HG02623 (cell line): ENCODE results near the gene PRSS21.

Experiments
- ATAC-seq: cut with Tn5 transposase; IDR thresholded peaks from one replicate; pipeline ENCODE4 v1.9.1; 2021; ENCODE audit warnings: moderate library complexity; ENCODE audit not compliant: unreplicated experiment

The PRSS21 gene

GRCh38 chr16:2804728-2805127 is 12.3 kb upstream of the PRSS21 start:
- no peak for ATAC-seq

DNA sequence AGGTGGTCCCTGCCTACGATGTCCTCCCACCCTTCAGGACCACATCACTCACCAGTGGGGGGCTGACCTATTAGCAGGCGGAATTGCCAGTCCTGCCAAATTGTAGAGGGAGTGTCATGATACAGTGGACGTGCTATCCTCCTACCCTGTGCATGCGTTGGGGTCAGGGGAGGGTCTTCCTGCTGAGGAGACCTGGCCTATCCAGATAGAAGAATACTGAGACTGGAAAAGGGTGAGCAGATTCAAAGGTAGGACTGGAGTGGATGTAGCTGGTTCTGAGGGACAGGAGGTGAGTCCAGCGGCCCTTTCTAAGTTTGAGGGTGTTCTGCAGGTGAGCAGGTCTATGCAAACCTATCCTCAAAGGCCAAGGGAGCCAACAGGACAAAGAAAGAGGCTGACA is 10.8 kb upstream of the PRSS21 start:
- ATAC-seq, result no peak

DNA sequence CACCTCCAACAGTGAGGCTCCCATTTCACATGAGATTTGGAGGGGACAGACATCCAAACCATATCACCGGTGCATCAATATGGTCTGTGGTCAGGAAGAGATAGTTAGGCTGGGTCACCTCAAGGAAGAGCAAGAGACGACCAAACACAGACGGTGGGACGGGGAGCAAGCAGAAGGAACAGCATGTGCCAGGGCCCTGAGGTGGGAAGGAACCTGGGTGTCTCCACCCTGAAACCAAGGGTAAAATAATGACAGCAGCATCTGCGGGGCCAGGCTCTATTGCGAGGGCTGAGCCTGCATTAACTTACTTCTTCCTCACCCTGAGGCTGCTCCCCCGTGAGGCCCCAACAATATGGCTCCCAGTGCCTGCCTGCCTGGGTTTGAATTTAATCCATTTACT is 8.9 kb upstream of the PRSS21 start:
- no peak for ATAC-seq

DNA sequence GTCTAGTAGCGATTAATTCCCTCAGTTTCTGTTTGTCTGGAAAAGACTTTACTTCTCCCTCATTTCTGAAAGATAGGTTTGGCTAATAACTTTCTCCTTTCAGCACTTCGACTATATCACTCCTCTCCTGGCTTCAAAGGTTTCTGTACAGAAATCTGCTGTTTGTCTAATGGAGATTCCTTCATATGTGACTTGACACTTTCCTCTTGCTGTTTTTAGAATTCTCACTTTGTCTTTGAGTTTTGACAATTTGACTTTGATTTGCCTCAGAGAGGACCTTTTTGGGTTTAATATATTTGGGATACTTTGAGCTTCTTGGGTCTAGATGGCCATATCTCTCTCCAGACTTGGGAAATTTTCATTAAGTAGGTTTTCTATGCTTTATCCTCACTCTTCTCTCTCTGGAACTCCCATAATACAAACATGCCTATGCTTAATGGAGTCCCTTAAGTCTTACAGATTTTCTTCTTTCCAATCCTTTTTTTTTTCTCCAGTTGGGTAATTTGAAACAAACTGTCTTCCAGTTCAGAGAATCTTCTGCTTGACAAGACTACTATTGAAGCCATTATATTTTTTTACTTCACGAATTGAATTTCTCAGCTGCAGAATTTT is 7.8 kb upstream of the PRSS21 start:
- ATAC-seq, result no peak

- no peak for ATAC-seq
Measured at GRCh38 chr16:2810651-2811050, 6.4 kb upstream of the PRSS21 start.

DNA sequence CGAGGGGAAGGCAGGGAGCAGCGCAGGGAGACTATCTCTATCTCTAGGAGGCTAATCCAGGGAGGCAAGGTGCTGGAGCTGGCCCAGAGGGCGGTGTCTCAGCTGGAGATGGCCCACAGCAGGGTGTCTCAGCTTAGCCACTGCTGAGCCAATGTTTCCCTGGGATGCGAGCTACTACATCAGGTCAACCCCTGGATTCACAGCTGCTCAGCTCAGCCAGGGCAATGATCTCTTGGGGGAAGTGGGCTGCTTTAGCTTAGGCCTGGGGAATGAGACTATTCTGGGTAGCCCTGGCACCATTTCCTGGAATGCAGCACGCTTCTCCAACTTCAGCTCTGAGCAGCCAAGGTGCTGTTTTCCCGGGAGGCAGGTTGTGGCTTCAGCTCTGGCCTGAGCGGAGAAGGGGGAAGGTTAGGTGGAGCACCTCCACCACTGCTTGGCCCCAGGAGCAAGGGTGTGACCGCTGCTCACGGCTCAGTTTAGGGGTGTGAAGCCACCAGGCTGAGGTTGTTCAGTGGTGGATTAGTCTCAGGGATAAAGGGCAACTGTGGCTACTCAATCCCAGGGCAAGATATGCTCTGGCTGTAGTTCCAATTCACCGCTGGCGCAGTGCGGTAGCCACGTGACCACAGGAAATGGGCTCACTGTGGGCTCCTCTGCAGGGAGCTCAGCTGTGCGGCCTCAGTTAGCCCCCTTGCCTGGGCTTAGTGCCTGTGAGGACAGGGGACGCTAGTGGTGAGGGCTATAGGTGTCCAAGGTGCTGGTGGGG is 5.2 kb upstream of the PRSS21 start:
- no peak for ATAC-seq

GRCh38 chr16:2813771-2814221 is 3.2 kb upstream of the PRSS21 start:
- ATAC-seq, result no peak

DNA sequence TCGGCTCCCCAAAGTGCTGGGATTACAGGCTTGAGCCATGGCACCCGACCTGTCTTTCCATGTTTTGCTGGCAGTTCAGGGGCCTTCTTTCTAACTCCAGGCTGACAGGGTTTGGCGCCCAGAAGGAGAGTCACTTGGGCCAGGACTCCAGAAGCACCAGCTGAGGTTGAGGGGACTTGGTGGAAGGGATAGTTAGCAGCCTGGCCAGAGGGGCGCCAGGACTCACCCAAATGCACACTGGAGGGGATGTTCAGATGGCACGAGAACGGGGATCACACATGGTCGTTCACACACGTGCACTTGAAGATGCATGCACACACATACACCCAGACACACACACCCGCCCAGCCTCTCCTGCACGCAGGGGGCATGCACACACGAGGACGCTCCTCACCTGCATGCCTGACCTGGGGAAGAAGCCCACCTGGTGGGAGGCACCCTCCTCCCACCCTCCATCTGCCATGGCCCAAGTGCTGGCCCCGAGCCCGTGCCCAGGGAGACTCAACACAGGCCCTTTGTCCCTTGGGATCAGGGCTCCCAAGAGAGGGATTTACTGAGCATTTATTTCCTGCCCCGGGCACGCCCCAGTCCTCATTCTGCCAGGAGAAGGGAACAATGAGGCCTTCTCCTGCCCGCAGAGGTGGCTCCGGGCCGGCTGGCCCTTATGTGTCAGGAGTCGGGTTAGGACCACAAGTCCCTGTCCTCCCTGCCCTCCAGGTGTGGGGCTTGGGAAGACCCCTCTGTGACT is 2.3 kb upstream of the PRSS21 start:
- ATAC-seq, result no peak

DNA sequence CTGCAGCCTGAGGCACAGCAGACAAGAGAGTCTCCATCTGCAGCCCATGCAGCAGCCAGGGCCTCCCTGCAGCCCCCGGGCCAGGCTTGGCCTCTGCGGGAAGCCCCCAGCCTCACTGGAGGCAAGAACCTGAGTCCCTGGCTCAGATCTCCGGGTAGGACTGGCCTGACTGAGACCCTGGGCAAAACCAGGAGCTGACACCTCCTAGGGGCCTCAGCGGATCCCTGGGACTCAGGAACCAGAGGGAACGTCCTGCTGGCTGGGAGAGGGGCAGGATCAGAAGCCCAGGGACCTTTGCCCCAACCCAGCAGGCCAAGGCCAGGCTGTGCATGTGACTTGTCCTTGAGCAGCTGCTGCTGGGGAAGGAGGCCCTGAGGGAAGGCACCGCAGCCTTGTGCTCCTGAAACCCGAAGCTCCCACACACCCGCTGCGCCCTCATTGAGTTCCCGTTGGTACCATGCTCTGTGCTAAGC is 1.7 kb upstream of the PRSS21 start:
- no peak for ATAC-seq

- ATAC-seq, result no peak
Measured at GRCh38 chr16:2817340-2818271, 569 bp downstream of the PRSS21 start.

DNA sequence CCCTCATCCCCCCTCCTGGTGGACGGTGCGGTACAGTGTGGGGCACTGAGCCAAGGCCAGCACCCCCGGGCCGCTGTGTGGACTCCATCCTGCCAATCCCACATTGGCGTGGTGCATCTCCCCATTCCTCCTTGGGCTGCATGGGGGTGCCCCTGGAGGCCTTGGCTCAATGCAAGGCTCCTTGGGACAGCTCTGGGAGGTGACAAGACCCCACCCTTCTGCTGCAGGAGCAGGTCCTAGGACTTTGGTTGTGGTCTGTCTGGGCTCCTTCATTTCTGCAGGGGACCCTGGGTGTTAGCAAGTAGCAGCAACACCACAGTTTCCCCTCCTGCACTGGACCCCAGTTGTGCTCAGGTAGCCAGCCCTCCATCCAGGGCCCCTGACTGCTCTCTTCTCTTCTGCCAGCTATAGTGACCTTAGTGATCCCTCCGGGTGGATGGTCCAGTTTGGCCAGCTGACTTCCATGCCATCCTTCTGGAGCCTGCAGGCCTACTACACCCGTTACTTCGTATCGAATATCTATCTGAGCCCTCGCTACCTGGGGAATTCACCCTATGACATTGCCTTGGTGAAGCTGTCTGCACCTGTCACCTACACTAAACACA is 1.3 kb downstream of the PRSS21 start:
- no peak for ATAC-seq

GRCh38 chr16:2819179-2819938 is 2.3 kb downstream of the PRSS21 start:
- no peak for ATAC-seq

GRCh38 chr16:2819939-2820835 is 3.1 kb downstream of the PRSS21 start:
- ATAC-seq, result no peak

DNA sequence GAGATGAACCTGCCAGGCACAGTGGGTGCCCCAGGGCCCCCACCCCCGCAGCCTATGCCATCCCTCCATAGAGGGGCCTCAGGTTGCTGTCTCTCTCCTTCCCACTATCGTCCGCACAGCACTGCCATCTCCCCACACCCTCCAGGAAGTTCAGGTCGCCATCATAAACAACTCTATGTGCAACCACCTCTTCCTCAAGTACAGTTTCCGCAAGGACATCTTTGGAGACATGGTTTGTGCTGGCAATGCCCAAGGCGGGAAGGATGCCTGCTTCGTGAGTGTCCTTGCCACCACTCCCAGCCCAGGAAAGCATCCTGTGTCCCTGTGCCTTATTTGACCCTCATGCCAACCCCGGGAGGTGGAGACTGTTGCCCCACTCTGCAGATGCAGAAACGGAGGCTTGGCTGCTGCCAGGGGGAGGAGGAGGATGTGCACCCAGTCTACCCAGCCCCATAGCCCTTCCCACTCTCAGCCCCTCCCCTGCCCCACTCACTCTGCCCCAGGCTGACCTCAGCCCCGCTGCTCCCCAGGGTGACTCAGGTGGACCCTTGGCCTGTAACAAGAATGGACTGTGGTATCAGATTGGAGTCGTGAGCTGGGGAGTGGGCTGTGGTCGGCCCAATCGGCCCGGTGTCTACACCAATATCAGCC is 3.9 kb downstream of the PRSS21 start:
- ATAC-seq, result no peak

DNA sequence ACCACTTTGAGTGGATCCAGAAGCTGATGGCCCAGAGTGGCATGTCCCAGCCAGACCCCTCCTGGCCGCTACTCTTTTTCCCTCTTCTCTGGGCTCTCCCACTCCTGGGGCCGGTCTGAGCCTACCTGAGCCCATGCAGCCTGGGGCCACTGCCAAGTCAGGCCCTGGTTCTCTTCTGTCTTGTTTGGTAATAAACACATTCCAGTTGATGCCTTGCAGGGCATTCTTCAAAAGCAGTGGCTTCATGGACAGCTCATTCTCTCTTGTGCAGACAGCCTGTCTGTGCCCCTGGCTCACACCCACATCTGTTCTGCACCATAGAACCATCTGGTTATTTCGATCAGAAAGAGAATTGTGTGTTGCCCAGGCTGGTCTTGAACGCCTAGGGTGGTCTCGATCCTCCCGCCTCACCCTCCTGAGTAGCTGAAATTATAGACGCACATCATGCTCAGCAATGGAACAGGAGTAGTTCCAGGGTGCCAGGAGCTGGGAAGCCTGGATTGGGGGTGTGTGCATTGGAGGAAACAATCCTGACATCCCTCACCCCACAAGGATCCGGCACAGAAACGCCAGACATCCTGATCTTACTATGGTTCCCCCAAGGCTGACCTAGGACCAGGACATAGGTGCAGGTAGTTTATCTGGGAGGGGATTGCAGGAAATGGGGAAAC is 4.6 kb downstream of the PRSS21 start:
- no peak for ATAC-seq

DNA sequence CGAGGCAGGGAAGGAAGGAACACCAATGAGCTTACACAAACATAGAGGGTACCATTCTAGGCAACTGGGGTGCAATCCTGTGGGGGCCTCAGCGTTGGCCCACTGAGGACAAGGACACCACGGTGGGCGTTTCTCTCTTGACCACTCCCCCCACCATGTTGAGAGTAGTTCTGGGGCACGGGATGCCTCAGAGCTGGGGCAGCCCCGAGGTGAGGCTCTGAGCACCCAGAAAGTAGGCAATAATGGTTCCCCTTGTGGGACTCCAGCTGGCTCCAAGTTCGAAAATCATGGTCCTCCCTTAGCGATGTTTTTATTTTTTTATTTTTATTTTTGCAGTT is 5.1 kb downstream of the PRSS21 start:
- no peak for ATAC-seq

DNA sequence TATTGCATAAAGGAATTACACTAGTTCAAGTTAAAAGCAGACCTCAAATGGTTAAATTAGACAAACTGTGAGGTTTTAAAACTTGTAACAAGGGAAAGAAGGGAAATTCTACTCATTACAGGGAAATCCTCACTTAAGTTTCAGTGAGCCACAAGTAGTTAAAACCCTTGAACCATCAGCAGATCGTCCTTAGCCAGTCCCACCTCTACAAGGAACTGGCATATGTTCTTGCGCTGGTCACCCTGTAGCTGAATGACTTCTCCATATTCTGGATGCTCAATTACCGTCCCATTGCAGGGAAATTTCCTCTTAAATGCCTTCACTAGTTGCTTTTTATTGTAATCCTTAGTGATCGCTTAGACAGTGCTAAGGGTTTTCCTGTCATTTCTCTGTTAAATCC is 5.5 kb downstream of the PRSS21 start:
- ATAC-seq, result no peak

DNA sequence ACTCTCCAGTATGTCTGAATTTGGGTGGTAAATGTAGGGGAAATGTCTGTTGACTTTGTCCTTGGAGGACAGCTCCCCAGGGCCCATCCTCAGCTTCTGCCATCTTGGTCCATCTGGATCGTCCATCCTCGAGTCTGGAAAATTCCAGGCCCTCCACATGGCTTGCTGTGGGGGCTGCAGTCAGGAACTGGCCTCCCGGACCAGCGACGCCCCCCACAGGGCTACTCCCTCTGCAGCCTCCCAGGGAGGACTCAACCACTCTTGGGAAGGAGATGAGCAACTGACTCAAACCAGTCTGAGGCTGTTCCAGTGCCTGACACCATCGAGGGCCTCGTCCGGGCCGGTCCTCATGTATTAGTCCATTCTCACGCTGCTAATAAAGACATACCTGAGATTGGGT is 7.6 kb downstream of the PRSS21 start:
- ATAC-seq, result no peak
